ENCODE data around the gene TCEA2. TPM values are rescaled to one million over a fixed set of nuclear protein-coding genes. Genes with fewer than 3 reads are reported as not detected.
A peak's percentile ranks its signal among the peaks of the same experiment; 100 is the strongest.

Gene TCEA2
- total and polyA plus RNA-seq, 2 of the 13 experiments (the other 11 are each of a cell fraction or from before 2014, with no cell fraction given), result 28.1 to 33.7 TPM

GRCh38 chr20:64056639-64056888, 6.4 kb upstream of the TCEA2 start (continued):
- TF ChIP-seq ZSCAN25 (CRISPR knock-in tag; IDR thresholded peaks at IDR 0.05) (no peak), DZIP1 (CRISPR knock-in tag; IDR thresholded peaks at IDR 0.05) (no peak), ZNF574 (CRISPR knock-in tag; IDR thresholded peaks at IDR 0.05) (0 out of 2 replicates have a peak, but pooled peaks have one; percentile 31), ASH2L (IDR thresholded peaks at IDR 0.05; ENCODE audit: insufficient read length, low read depth, low read length) (peak; percentile 19)

GRCh38 chr20:64056889-64057627, 5.9 kb upstream of the TCEA2 start:
- Histone ChIP-seq H2AFZ (ENCODE audit: low read length) (no peak overlapping the region), H3K36me3 (replicated peaks in 1 of 2; ENCODE audit: control insufficient read depth in 1 of 2, insufficient read depth in 2 of 2, low read length in 2 of 2) (no peaks in the 10 kb centered on the region), H3K79me2 (ENCODE audit: insufficient read depth, low read length) (no peaks in the 10 kb centered on the region), H3K9me3 (ENCODE audit: low read length) (no peaks in the 10 kb centered on the region), H3K4me1 (ENCODE audit: insufficient read depth, low read length) (peaks cover 79% of the 10 kb centered on the region), H3K27ac (ENCODE audit: extremely low read length, insufficient read depth, low read length) (peak overlapping the region; percentile 77), H3K9ac (ENCODE audit: insufficient read depth, low read depth, low read length) (peak overlapping the region; percentile 72), H4K20me1 (ENCODE audit: insufficient read depth, low read length) (no peaks in the 10 kb centered on the region), H3K27me3 (ENCODE audit: control insufficient read depth in 1 of 2, insufficient read depth in 2 of 2, low read length in 2 of 2) (no peaks in the 10 kb centered on the region), H3K4me2 (ENCODE audit: low read depth, low read length) (peak overlapping the region; percentile 87), H3K4me3 (replicated peaks in 1 of 3; ENCODE audit: insufficient read depth in 1 of 3, low read depth in 2 of 3, low read length in 3 of 3) (peak overlapping the region; percentile 40 to 69 (median 42); a peak in 5 of 6 replicates)
- DNase-seq (ENCODE audit: low spot score), result no peak
- no peak for FAIRE-seq
- no TSS peak for BruUV-seq (replicated peaks)
- 56% methylated on average over 39 of the region's 39 CpGs for WGBS (ENCODE audit: low lambda C conversion rate)
- peak; percentile 8 for ATAC-seq
- ChIA-PET POLR2A (interaction anchor here (0.8 to 9.4 kb wide), 7 partner anchors 9 to 430 kb away, joined by 3 to 252 read pairs (median 6); partner anchors contain the start of genes C20orf204, GMEB2, PRPF6 and SAMD10), CTCF (ENCODE audit: low intra/inter-chr PET ratio, low total read pairs) (interaction anchor here (0.8 to 3.7 kb wide), 3 partner anchors 77 to 237 kb away, joined by 3 to 33 read pairs (median 3); partner anchors contain the start of genes PRPF6, SAMD10 and UCKL1)
- in situ Hi-C loops (cut with HindIII; ENCODE audit: extremely low pct_ligation_motif_present, low pct_unique_long_range_greater_than_20kb), result loop anchor here (5.0 kb wide), 1 partner anchor 80 kb away; the partner anchor contains the start of gene SAMD10
- intact Hi-C loops (cut with micrococcal nuclease; ENCODE audit: unreplicated experiment), result loop anchor here (1.0 to 2.0 kb wide), 2 partner anchors 20 to 77 kb away; partner anchors contain the start of gene C20orf204
- TF ChIP-seq ZNF629 (CRISPR knock-in tag; conservative IDR thresholded peaks at IDR 0.05), result no peak
- TF ChIP-seq SRY (CRISPR knock-in tag; IDR thresholded peaks at IDR 0.05), result peak; percentile 88; the same call in 1 of the 2 replicates
- TF ChIP-seq TFDP2 (CRISPR knock-in tag; IDR thresholded peaks at IDR 0.05), result peak; percentile 58
- TF ChIP-seq ZNF883 (CRISPR knock-in tag; IDR thresholded peaks at IDR 0.05; ENCODE audit: not compliant biosample characterization), result peak; percentile 12
- no peak; the same call in none of the 2 replicates for TF ChIP-seq PPARG (CRISPR knock-in tag; conservative IDR thresholded peaks at IDR 0.05)
- no peak for TF ChIP-seq SP1 (IDR thresholded peaks at IDR 0.05)
- no peak; the same call in 1 of the 2 replicates for TF ChIP-seq SP1 (CRISPR knock-in tag; IDR thresholded peaks at IDR 0.05)
- TF ChIP-seq CHD2 (IDR thresholded peaks at IDR 0.05; ENCODE audit: low read depth, low read length), result no peak
- TF ChIP-seq ZNF3 (CRISPR knock-in tag; IDR thresholded peaks at IDR 0.05), result no peak; the same call in 1 of the 2 replicates
- no peak; the same call in 1 of the 2 replicates for TF ChIP-seq CENPBD1 (CRISPR knock-in tag; IDR thresholded peaks at IDR 0.05; ENCODE audit: borderline replicate concordance, low read depth)
